Heart left ventricle (tissue), 13 donors: Measurements from ENCODE around the gene MACROD1.

ENCODE experiments used
- CTCF ChIP-seq, 12 donors: fragments of 200-600 bp; sonication (generic) in 4 of 12; IDR thresholded peaks; one replicate each; pipeline versions ENCODE4 v1.5.0 to v1.8.0; 2018 to 2022; ENCODE audit warnings: antibody characterized with exemption in 12 of 12, mild to moderate bottlenecking in 5 of 12
- POLR2A ChIP-seq, 2 donors: fragments of 450-650 bp; IDR thresholded peaks; one replicate each; pipeline ENCODE4 v1.6.1; 2017; ENCODE audit warnings: antibody characterized with exemption in 2 of 2, mild to moderate bottlenecking in 2 of 2, moderate library complexity in 2 of 2
- donor health status: ischemic (EF 13 %, LVEDD 7.1; RV severe dilation, severe dysfunction).
- donor health status: DM: no; HTN: yes; CAD: no.
- donor health status: DM: no; HTN: no; CAD: no.
- donor health status: ischemic (EF 25% LVEDD 6.9; RV normal size, moderate dysfunction).
- donor health status: ischemic (EF 25% LVEDD 5.7; RV mildly dilated, moderate dysfunction).
- donor health status: ischemic (EF 35%, LVEDD 5.7; RV mildly dilated, moderate dysfunction).
- donor health status: nonischemic (EF 11% LVEDD 7.7; RV severe dilation, severe dysfunction).
- donor health status: DM: yes; HTN: yes; CAD: no.
- donor health status: PGD.
- donor health status: ischemic (EF 29% LVEDD 5.4; RV normal size, mild dysfunction).
- donor health status: nonischemic (EF 23%, LVEDD 6.1; RV moderate dilation, normal function).

- no peak for TF ChIP-seq CTCF (IDR thresholded peaks at IDR 0.05)
- TF ChIP-seq POLR2A (IDR thresholded peaks at IDR 0.05) = no peak
Measured at GRCh38 chr11:64208086-64208795, 42.3 kb upstream of the MACROD1 start.
